Glomerular visceral epithelial cell (primary cell): ENCODE data around the gene TNFRSF25.
"Not testable (repeated sequence)": the region's sequence is repeated elsewhere in the genome, so short reads cannot be mapped to it uniquely, and the experiment has no call there.

Source experiments
- DNase-seq: peaks from one replicate; pipeline ENCODE4 v3.0.0-alpha.2; 2016; ENCODE audit errors: extremely low spot score

Gene TNFRSF25

DNA sequence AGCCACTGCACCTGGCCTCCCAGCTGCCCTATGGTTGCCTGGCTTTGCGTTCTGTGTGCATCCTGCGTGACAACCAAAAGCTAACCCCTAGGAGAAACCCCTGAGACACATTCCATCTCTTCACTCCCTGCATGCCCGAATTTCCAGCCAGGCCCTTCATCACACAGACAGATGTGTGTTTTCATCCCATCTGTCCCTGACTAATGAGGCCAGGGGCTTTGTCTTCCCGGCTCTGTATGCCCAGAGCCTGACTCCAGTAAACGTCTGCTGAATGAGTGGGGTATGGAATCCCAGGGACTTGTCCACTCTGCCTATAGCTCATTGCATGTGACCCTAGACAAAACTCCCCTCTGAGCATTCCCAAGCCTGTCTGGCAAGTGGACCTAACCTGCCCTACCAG, 31.8 kb downstream of the TNFRSF25 start:
- DNase-seq: no peak

DNA sequence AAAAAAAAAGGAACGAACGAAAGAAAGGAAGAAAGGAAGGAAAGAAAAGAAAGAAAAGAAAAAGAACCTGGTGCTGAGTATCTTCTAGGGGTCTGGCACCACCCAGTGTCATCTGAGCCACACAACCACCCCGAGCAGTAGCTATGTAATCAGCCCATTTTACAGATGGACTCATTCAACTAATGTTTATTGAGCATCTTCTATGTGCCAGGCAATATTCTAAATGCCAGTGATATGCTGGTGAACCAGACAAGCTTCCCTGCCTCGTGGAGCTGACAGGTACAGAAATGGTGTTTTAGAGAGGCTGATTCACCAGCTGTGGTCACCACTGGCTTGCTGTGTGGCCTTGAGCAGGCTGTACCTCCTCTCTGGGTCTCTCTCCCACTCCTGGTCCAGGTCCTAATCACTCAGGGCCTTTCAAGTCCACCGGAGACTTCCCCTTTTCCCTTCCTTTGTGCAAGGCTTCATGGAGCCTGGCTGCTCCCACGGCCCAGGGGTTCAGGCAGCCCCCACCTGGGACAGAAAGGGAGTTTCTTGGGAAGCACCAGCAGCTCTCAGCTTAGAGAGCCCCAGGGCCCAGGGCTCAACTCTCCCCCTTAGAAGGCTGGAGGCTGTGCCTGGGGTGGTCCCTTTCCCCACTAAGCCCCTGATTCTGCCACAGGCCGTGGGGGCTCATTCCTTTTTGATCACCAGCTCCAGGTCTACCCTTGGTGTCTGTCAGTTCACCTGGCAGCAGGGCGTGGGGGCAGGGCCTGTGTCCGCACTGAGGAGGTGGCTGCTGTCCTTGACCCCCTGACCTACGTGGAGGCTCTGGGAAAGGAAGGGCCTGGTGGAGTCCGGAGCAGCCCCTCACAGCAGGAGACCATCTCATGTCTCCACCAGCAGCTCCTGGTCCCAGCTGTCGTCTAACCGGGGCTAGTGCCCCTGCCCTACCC, 34.1 kb downstream of the TNFRSF25 start:
- not testable (repeated sequence) for DNase-seq

DNA sequence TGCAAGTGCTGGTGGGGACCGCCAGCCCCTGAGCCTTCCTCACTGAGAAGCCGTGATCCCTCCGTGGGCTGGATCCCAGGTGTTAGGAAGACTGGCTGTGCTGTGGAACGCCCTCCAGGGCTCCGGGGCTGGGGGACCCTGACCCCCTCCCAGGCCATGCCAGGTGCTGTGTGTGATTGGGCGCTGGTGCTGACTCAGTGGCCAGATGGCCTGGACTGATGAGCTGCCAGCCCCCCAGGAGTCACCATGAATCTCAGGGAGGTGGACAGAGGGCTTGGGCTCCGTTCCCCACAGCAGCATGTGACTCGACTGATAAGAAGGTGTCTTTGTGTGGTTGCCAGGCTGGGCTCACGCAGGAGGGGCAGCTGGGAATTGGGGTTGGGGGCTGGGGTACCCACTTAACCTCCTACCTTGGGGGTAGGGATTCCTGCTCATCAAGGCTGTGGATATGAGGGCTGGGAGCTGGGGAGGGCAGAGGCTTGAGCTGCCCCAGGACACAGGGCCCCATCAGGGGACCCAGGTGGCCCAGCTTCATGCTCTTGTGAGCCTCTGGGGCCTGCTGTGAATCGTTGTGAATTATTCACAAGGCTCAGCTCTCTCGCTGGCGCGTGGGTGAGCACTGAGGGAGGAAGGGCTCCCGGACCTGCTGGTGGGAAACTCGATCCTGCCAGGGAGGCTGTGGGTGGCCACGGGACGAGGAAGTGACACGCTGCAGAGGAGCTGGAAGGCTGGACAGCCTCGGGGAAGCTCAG, 36.1 kb downstream of the TNFRSF25 start:
- not testable (repeated sequence) for DNase-seq

DNA sequence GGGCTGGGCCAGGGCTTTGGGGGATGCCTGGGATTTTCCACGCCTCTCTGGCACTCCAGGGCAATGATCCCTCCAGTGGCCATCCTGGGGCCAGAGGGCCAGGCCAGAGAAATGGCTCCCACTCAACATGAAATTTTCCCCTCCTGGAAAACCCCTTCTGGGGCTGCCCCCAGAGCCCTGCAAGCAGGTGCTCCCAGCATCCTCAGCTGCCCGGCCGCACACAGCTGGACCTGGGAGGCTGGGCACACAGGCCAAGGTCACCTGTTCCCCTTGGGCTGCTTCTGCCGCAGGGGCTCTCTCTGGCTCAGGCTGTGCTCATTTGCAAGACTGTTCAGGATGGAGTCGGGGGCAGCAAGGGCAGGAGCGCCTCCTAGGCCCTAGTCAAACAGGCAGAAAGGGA, 37.5 kb downstream of the TNFRSF25 start:
- DNase-seq: not testable (repeated sequence)

DNA sequence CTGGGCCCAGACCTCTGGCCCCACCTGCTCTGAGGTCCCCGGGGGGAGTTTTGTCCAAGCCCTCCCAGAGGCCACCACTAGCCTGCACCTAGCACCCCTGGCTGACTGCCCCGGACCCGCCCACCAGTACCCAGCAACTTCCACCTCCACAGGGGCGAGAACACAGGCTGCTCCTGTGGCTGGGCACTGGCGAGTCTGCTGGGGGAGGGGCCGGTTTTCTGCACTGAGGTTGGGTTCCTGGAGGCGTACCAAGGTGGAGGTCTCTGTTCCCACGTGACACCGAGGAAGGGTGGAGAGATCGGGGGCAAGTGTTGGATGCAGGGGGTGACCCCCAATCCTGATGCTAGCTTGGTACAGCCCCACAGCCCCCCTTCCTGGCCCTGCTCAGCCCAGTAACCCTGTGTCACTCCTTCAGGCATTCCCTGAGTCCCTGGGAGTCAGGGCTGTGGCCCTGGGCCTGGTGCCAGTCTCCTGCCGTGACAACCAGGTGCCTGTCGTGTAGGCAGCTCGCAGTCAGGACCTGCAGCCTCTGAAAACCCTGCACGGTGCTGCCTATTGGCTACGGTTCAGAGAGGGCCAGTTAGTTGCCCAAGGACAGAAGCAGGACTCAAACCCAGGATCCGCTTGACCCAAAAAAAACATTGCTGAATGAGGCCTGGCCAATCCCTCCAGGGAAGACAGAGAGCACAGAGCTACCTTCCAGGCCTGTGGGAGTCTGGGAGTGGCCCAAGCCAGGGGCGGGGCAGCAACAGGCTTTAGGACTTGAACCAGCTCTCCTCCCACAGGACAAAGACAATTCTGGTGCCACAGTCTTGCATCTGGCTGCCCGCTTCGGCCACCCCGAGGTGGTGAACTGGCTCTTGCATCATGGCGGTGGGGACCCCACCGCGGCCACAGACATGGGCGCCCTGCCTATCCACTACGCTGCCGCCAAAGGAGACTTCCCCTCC, 38.3 kb downstream of the TNFRSF25 start:
- no peak for DNase-seq

DNA sequence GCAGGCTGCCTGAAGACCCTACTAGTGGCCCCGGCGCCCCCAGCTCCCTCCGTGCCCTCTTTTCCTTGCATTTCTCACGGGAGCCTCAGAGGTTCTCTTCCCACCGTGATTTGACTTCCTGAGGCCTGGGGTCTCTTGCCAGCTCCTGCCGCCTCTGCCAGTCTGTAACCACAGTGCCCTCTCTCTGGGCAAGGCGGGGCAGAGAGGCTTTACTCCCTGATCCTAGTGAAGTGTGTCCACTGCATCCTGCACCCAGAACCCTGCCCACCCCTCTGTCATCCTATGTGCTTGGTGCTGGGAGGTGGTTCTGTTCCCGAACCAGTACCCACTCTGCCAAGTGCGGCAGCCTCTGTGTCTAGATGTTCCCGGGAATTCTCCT, 39.0 kb downstream of the TNFRSF25 start:
- no peak for DNase-seq

DNA sequence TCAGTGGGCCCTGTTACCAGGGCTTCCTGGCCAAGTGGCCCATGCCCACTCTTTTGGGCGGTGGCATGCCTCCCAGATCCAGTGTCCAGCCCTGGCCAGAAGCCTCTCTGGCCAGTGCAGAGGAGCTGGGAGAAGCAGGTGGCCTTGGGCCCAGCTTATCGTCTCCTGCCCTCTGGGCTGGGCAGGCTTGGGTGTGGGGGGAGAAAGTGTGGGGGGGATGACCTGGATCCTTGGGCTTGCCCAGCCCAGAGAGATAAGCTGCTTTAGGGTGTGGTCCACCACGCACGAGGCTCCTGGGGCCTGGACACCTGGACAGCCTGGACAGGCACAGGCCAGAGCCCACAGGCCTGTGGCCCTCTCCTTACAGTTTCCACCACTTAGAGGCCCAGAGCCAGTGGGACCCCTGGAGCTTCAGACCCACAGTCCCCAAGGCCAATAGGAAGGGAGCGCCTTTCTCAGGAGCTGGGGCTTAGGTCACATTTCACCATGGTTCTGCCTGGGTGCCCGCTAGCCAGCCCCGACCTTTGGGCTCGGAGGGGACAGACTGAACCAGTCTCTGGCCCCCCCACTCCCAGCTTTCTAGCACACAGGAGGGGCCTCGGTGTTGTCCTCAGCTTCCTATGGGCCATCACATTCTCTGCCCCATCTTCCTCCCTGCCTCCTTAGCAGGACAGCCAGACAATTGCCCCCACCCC, 39.5 kb downstream of the TNFRSF25 start:
- DNase-seq: no peak

DNA sequence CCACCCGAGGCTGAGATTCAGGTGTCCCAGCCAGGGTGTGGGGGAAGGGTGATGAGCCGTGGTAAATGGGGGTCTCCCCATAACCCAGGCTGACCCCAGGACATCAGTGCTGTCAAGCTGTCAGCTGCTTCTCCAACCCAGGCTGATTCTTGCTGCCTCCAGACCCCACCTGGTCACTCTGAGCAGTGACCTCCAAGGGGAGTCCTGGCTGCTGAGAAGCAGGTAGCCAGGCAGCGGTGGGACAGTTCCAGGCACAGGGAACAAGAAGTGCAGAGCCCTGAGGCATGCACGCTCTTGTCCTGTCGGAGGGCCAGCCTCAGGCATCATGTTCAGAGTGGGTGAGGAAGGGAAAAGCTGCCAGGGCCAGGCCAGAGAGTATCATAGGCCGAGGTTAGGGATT, 40.3 kb downstream of the TNFRSF25 start:
- no peak for DNase-seq

DNA sequence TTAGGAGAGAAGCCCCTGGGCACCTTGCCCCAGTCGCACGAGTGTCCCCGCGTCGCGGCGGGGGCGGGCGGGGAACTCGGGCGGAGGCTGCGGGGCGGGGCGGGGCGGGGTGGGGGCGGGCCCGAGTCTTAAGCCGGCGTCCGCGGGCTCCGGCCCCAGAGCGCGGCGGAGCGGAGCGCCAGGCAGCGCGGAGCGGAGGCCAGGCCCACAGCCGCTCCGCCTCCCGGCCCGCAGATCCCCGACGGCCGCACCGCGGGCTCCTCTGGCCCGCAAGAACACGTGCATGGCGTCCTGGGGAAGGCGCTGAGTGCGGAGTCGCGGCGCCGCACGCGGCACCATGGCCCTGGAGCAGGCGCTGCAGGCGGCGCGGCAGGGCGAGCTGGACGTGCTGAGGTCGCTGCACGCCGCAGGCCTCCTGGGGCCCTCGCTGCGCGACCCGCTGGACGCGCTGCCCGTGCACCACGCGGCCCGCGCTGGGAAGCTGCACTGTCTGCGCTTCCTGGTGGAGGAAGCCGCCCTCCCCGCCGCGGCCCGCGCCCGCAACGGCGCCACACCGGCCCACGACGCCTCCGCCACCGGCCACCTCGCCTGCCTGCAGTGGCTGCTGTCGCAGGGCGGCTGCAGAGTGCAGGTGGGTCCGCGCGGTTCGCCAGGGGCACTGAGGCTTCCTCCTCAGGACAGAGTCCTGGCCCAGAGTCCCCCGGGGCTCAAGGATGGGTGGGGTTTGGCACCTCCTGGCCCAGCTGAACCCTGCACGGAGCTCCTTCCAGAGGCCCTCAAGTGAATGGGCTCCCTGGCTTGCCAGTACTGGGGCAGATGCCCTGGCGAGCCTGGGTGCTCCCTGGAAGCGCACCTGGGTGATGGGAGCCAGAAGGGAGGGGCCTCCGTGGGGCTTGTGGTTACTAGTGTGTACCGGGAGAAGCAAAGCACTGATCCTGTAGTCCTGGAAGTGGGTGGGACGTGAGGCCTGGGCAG, 41.1 kb downstream of the TNFRSF25 start, which contains the start of gene ESPN:
TSS of gene ESPN (plus strand) at position 158 of the 975 bp plus-strand sequence. CDS start at position 338, 180 bp downstream.
- DNase-seq: no peak

DNA sequence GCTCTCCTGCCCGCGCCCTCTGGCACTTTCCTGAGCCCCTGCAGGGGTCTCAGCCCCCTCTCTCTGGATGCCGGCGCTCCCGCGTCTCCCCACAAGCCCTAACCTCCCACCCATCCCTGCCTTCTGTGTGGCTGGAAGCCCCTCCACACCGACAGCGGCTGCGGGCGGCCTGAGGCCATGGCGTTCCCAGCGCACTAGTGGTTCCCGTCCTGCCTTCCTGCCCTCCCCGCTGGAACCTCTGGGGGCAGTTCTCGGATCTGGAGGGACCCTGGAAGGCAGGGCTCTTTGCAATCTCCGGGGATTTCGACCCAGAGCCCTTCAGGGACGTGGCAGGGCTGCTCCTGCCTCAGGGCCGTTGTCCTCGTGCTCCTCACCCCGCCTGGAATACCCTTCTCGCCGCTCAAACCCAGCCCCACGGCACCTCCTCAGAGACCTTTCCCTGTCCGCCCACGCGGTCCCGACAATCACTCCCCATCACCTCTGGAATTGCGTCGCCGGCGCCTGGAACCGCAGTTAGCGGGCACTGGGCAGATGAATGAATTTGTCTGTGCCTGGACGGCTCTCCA, 41.9 kb downstream of the TNFRSF25 start:
- DNase-seq: no peak

DNA sequence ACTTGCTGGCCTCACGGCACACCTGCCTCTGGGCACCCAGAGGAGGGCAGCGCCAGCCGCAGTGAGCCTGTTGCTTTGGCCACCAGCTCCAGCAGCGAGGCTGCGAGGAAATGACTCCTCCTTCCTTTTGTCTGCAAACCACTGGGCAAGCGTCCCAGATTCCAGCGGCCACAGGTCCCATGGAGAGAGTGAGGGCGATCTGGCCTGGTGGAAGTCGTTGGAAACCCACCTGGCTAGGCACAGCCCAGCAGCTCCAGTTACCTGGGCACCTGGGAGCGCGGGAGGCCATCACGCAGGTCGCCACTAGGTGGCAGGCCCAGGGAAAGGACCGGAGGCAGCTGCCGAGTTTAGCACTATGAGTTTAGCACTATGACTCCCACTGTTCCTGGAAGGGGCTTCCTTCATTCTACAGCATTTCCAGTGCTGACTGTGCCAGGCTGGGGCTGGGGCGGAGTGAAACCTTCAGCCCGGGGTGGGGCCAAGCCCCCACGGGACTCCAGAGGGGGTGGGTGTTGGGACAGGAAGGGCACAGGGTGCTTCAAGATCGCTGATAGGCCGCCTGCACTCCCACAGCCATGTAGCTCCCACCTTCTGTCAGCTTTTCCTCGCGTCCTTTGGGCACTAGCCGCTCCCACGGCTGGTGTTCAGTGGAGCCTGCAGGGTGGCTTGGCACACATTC, 42.5 kb downstream of the TNFRSF25 start:
- DNase-seq: peak; percentile 70

DNA sequence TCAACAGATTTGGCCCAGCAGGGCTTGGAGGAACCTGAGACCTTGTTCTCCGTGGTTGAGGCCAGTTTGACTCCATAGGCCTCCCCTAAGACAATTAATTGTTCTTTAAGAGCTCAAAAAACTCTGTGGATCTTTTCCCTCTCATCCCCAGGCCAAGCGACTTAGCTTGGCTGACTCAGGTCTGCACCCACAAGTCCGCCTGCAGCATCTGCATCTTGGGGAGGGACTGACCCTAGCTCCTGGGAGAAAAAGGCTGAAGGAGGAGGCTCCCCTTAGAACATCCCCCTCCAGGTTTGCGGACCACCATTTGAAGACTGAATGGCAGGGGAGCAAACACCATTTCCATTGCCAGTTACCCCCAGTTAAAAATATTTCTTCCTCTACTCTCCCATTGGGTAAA, 44.7 kb downstream of the TNFRSF25 start:
- no peak for DNase-seq

DNA sequence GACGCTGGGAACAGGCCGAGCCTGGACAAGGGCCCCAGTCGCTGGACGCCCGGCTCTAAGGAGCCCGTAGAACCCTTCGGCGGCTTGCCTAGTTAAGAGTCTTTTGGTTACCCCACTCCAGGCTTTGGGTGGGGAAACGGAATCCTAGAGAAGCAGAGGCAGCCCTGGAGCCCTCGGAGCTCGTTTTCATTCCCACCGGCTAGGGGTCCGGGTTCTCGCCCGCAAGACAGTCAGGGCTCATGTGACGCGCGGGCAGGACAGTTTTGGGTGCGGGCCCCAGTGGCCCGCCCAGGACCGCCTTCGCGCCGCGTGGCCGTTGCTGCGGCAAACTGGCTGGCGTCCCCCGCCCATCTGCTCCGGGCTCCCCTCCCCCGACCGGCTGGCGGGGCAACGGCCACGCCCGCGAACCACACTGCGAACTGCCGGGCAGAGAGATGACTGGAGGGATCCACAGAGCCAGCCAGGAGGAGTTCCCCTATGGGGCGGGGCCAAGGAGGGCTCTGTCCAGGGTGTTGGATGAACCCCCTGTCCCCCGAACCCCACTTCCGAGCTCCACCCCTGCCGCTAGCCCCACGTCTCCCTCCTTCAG, 45.4 kb downstream of the TNFRSF25 start:
- no peak for DNase-seq

DNA sequence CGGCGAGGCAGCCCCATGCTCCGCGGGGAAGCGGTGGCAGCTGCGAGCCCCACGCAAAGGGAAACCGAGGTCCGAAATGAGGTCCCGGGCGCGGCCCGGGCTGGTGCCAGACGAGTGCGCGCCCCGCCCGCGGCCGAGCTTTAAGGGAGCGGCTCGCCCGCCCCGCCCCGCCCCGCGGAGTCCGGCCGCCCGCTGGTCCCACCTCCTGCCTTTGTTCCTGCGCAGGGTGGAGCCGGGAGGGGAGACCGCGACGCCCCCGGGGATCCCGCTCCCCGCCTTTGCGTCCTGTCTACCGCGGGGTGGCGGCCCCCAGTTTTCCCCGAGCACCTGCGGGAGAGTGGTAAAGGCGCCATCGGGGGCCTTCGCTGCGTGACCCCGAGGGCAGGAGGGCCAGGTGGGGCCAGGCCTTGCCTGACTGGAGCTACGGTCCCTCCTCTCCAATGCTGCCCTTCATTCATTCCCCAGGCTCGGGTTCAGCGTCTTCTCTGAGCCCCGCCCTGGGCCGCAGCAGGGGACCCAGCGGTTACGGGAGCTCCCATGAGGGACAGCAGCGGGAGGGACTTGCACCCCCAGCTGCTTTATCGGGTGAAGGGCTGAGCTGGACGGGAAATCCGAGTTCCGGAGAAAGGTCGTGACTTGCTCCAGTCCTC, 46.0 kb downstream of the TNFRSF25 start, which contains the start of gene HES2:
TSS of gene HES2 (minus strand) at position 116 of the 650 bp plus-strand sequence. CDS start at position 17, 99 bp downstream.
- no peak for DNase-seq

DNA sequence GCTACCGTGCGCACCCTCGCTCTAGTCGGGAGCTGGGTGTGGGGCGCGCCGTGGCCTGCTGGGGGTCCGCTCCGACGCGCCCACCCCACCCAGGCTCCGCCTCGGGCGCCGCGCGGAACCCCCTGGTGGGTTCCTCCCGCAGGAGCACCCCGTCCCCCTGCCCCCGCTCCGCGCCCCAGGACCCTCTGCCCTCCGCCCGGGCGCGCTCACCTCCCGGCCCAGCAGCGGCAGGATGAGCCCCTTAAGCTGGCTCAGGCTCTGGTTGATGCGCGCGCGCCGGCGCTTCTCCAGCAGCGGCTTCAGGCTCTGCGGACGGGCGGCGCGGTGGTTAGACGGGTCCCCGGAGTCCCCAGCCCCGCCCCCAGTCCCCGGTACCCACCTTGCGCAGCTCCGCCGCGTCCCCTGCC, 46.6 kb downstream of the TNFRSF25 start:
- DNase-seq: no peak

DNA sequence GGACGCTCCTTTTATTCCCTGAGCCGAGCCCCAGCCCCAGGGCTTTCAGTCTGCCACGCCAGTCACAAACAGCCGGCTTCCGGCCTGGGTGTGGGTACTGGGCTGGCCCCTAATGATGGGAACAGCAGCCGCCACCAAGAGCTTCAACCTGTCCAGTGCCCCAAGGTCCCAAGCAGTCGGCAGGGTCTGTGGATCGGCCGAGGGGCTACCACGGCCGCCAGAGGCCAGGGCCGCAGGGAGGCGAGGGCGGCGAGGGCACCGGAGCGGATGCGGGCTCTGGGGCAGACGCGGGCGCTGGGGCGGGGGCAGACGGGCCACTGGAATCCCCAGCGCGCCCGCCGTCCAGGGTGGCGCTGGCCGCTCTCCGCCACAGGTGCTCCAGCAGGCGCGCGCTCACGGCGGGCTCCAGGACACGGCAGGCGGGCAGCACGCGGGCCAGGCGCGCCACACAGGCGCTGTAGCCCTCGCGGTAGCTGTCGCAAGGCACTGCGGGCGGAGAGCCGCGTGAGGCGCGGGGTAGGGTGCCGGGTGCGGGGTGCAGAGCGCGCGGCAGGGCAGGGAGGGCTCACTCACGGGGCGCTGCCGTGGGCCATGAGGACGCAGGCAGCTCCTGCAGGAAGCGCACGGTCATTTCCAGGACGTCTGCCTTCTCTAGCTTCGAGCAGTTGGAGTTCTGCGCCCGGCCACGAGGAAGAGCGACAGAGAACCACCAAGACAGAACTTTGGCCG, 47.1 kb downstream of the TNFRSF25 start:
- no peak for DNase-seq
